NCI-H146 treated with DMSO at 0.1 percent for 48 hours (cell line): ENCODE results near the gene HOXA7.

Source experiments
- DNase-seq: peaks from one replicate; lab custom pipeline; 2025; ENCODE audit not compliant: unreplicated experiment; lab: John Stamatoyannopoulos, UW

The HOXA7 gene

DNA sequence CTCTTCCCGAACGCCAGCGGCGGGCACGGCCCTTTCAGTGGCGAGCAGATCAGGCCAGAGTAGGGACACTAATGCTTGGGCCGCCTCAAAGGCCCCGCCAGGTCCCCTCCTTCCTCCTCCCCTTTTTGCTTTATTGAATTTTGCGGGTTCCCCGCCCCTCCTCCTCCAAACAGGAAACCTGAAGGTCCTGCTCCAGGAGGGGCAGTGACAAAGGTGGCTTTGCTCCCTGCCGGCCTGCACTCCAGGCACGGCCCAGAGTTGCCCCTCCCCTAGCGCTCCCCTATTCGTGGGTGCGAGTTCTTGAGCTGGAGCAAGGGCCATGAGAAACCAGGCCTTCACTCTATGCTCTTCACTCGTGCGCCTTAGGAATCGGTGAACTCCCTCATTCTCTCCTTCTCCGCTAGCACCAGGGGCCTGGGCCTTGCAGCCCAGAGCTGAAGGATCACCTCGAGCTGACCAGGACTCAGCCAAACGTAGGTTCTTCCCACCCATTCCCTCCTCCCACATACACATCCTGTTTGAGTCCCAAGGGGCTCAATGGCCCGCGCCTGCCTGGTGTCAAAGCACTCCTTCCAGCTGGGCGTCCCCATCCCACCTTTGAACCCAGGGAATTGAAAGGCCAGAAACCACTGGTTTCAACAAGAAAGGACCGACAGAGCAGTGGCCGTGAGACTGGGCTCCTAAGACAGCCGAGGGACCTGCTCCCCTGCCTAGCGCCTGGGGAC, 8.3 kb downstream of the HOXA7 start:
- DNase-seq: no peak

DNA sequence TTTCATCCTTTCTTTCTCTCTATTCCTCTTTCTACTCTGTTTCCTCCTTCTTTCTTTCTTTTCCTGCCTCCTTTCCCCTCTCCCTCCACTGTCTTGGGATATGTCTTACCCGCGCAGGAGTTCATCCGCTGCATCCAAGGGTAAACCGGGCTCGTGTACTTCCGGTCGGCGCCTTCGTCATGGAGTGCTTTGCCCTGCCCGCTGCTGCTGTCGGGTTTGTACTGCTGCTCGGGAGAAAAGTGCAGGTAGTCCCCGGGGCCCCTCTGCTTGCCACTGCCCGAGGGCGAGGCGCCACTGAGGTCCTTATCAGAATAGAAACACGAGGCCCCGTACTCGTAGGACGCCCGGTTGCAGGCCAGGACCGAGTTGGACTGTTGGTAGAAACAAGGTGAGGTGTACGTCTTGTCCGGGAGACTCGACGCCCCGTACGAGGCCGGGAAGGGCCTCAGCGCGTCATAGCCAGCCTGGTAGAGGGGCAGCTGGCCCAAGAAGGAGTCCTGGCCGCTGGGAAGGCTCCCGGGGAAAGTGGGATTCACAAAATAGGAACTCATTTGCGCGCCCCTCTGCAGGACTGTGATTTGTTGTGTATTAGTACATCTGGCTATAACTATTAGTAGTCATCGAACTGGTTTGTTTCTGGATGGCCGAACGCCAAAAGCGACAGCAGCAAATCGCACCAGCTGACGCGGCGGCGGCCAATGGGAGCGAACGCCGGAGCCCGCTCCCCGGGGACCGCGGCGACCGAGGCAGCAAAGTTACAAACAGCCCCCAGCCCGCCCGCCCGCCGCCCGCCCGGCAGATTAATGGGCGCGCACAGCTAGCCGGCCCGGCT, 9.1 kb downstream of the HOXA7 start, which contains the start of gene HOXA6:
Gene HOXA6 (minus strand): TSS at position 576 of the 832 bp plus-strand sequence. CDS start 25 bp downstream, at position 551.
- peak; percentile 42 for DNase-seq

DNA sequence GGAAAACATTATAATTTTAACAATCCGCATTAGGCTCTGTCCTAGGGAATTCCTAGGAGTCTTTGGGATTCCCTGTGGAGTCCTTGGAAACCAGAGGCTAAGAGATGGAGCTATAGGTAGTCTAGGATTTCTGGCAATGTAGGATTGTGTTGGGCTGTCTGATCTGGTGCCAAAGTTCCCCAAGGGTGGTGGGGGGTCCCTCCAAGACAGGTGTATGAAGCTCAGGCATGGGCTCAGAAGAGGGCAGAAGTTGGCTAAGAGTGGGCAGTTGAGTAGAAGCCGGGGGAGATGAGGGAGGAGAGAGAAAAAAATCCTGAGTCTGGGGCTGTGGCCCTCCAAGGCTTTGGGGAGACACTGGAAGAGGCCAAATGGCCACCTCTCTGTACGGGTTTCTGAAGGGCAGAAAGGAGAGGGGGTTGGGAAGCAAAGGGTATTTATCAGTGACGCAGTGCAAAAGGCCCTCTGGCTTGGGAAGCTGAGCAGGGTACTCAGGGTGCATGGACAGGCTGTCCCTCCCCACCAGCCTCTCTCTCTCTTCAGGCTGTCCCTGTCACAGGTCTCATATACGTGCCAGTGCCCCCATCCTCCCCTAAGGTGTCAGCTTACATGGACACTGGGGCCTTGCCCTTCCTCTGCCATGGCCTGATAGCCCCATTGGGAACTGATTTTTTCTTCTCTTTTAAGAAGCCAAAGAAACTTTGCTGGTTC, 9.8 kb downstream of the HOXA7 start:
- no peak for DNase-seq

DNA sequence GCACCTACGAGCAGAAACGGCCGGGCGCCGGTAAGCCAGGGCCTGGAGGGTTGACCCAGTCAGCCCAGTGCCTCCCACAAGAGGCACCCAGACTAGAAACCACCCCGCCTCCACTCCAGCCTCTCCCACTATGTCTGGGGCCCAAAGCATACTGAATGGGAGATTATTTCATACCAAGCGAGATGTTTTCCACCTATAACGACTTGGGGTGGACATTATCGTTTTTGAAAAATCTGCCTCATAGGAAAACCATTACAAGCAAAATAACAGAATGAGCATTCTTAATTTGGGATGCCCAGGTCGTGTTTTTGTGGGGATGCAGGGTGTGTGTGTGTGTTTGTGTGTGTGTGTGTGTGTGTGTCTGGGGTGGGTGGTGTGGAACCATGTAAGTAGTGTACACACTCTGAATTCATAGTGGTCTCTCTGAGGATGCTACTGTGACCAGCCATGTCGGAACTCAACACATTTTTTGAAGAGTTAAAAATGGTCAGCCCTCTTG, 10.5 kb downstream of the HOXA7 start:
- no peak for DNase-seq

DNA sequence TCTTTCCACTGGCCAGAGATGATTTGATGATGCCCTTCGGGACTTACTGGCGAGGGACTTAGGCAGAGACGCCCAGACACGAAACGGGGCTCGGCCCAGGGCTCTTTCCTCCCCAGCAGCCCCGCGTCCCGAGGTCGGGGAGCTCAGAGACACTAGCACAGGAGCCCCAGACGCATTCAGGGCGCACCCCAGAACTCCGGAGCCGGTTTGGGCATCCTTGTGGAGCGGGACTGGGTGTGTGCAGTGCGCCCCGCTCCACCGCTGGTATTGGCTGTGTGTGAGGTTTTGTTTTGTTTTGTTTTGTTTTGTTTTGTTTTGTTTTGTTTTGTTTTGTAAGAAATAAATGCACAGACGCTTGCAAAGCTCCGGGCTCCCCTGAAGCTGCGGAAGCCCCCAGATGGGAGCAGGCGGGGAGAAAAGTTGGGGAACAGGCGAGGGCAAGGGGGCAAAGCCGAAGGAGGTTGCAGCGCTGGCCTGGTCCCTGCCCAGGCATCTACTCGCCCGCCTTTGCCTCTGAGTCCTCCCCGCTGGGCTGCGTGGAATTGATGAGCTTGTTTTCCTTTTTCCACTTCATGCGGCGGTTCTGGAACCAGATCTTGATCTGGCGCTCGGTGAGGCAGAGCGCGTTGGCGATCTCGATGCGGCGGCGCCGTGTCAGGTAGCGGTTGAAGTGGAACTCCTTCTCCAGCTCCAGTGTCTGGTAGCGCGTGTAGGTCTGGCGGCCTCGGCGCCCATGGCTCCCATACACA, 11.1 kb downstream of the HOXA7 start:
- no peak for DNase-seq

DNA sequence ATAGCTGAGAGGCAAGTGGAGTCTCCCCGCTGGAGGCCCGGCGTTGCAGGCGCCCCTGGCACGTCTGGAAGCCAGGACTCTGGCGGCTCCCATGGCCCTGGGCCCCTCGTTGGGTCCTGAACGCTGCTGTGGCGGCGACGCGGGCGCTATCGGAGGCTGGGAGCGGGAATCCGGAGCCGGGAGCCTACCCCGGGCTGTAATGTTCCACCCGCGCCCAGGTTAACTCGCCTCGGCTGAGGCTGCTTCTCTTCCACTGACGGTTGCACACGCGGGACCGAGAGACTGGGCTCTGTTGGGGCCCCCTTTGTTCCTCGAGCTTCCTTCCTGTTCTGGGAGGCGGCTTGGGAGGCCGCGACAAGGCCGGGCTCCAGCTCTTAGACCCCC, 11.7 kb downstream of the HOXA7 start:
- DNase-seq: no peak

DNA sequence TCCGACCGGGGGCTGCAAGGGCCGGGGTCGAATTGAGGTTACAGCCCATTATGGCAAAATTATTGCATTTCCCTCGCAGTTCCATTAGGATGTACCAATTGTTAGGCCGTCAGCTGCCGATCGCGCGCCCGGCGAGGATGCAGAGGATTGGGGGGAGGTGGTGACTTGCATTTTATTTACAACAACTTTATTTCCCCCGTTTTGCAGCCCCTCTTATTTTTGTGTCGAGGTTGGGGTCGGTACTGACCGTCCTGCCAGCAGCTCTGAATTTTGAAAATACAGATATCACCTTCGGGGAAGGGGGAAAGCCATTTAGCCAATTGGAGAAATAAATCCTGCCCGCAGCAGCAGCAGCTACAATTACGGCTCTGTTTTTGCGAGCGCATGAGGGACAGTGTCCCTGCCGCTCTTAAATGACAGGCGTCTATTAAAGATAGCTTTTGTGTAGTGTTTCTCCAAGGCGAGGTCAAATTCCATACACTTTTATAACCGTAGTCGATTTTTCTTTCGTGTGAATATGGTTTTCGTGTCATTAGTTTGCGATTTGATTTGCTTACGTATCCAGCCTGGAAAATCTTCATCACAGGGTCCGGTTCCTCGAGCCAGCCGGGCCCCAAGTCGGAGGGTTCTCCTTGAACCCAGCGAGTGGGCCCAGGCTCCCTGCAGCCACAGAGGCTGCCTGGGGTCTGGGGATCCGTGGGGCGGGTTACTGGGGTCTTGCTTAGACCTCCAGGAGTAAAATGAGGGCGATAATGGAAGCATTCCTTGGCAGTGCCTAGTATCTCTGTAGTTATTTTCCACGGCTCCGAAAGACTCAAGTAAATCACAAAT, 12.3 kb downstream of the HOXA7 start:
- no peak for DNase-seq

DNA sequence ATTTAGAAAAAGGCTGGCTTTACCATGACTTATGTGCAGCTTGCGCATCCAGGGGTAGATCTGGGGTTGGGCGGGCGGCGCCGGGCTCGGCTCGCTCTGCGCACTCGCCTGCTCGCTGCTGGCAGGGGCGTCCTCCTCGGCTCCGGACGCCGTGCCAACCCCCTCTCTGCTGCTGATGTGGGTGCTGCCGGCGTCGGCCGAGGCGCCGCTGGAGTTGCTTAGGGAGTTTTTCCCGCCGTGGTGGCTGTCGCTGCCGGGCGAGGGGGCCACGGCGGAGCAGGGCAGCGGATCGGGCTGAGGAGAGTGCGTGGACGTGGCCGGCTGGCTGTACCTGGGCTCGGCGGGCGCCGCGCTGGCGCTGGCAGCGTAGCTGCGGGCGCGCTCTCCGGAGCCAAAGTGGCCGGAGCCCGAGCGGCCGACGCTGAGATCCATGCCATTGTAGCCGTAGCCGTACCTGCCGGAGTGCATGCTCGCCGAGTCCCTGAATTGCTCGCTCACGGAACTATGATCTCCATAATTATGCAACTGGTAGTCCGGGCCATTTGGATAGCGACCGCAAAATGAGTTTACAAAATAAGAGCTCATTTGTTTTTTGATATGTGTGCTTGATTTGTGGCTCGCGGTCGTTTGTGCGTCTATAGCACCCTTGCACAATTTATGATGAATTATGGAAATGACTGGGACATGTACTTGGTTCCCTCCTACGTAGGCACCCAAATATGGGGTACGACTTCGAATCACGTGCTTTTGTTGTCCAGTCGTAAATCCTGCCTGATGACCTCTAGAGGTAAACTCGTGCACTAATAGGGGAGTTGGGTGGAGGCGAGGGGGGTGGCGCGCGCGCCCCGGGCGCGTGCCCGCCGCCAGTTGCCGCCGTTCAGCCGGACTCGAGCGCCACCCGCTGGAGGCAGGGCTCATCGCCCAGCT, 13.2 kb downstream of the HOXA7 start, which contains the start of gene HOXA5:
Gene HOXA5 (minus strand): TSS at position 659 of the 927 bp plus-strand sequence. CDS start 74 bp downstream, at position 585.
- no peak for DNase-seq

DNA sequence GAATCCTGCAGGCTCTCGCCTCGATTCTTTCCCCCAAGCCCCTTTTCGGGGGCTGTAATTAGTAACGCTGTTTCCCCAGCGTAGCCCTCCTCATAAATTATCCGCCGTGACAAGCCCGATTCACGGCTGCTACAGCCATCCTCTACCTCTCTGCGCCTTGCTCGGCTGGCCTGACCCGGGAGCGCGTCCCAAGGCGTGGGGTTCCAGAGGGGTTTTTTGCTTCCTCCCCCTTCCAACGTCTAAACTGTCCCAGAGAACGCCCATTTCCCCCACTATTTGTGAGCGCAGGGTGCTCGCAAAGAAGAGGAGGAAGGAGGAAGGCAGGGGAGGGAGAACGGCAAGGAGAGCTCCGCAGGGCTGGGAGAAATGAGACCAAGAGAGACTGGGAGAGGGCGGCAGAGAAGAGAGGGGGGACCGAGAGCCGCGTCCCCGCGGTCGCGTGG, 13.9 kb downstream of the HOXA7 start:
- DNase-seq: no peak

DNA sequence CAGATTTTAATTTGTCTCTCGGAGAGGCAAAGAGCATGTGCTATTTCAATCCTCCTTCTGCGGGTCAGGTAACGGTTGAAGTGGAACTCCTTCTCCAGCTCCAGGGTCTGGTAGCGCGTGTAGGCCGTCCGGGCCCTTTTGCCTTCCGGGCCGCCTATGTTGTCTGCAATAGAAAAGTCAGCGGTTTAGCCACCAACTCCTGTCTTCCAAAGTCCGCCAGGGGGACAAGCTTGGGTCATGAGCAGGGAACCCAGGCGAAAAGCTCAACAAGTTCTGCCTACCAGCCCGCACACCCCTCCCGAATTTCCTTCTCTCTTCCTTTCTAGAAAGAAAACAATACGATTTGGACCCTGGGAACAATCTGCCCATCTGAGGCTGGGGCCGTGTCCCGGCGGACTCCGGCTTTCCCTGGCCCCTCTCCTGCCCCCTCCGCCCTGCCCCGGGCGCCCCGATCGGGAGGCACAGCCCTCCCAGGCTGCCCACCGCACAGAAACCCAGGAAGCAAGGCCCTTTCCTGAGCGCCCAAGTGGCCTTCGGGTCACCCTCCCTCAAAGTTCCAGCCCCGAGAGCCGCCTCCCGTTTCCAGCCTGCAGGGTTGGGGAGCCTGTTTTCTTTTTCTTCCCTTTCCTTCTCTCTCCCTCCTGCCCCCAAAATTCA, 14.4 kb downstream of the HOXA7 start:
- no peak for DNase-seq

DNA sequence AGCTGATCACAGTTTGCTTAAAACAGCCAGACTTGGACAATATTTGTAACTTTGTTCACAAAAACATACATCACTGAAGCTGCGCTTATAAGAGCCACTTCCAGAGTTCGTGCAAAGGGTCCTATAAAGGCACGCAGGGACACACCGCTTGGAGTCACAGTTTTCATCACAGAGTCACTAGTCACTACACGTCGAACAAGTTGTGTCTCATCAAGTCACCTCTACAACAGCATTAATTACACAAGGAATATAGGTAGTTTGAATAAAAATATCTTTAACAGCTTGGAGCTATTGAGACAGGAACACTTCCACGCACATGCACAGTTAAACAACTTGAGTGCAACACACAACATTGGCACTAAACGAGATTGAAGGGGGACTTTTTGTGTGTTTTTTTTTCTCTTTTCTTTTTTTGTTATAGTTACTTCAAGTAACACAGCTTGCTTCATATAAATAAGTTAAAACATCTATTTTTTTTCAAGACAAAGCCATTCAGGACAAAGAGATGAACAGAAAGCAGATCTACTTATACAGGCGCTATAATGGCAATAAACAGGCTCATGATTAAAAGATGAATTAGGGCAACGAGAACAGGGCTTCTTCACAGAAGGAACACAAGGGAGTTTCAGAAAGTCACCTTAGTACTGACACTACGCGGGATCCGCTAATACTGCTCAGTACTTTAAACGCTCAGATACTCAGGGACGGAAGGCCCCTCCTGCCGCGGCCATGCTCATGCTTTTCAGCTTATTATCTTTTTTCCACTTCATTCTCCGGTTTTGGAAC, 15.1 kb downstream of the HOXA7 start:
- DNase-seq: no peak

DNA sequence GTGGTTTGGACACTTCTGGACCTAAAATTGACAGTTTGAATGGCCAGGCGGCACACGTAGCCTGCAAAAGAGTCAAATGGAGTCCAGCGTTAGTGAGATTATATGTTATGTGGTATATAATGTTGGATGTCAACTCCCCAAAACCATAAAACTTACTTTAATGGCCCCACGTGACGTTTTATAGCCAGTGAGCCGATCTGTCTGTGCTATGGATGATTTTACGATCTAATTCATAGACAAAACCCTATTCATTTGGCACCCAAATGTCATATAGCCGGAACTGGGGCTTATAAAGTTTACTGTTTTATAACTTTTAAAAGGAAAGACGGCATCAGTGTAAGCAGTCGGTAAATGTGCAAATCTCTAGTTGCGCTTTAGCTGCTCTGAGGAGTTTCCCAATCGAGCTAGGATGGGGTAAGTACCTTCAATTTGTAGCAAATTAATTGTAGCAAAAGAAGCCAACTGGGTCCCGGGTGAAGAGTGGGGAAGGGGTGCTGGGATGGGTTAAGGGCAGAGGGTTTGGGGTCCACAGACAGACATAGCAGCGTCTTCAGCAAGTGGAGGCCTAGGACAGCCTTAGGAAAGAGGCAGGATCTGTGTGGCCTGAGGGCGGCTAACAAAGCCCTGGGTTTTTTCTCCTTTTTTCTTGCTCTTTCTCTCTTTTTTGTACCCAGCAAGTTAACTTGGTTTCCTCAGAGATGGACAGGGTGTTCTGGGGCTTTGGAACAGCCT, 16.2 kb downstream of the HOXA7 start:
- DNase-seq: no peak

DNA sequence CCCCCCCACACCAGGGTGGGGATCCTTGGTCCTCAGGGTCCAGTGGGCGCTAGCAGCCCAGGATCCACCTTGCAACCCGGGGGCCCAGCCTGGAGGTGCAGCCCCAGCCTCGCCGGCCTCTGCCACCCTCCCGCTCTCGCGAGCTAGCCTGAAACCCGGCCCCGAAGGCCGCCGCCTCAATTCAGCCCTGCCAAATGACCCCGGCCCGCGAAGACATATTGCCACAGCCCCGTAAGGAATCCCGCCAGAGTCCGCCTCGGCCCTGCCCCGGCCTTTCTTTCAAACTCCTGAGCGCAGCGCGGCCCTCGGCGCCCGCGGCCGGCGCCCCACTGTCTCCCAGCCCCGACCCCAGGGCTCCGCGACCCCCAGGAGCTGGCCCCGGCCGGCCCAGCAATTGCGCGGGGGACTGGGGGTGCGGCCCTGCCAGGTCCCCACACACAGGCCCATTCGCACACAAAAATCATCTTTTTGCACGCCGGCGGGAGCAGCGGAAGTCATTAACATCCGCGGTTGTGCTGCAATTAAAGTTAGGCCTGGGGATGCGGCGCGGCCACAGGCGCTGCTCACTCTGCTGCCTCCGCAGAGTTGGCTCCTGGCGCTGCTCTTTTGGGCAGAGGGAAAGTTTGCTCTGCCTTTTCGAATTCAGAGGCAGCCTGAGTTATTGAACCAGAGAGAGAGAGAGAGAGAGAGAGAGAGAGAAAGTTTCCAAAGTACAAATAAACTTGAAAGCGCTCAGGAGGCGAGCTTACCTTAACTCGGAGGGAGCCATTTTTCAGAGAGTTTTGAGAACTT, 16.9 kb downstream of the HOXA7 start:
- no peak for DNase-seq

DNA sequence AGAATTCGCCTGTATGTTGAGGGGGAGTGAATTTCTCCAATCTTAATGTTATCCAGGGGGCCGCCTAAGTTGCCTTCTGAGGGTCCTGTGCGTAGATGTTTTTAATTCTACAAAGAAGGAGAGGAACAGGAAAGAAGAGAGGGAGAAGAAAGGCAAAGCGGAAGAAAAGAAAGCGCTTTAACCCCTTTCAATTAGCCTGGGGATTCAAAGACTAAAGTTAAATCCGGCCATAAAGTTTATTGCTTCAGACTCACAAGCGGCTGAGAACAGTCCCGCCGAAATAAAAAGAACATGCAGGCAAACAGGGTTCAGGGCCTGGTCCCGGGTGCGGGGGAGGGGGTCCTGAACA, 17.5 kb downstream of the HOXA7 start:
- no peak for DNase-seq

DNA sequence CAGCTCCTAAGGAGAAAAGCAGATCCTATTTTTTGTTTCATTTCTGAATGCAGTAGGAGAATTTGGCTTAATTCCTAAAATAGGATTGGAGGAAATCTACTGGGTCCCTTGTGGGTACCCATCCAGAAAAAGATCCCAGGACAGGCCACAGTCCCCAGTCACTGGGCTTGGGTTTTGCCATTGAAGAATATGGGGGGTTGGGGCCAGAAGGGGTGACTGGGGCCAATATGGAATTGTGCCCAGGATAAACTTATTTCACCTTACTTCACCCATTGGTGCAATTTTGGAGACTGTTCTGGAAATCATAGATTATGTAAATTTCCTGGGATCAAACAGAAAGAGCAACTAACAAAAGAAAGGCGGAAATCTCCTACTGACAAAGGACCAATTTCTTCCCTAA, 18.0 kb downstream of the HOXA7 start:
- DNase-seq: no peak
